GM19193 (cell line): ENCODE measurements around the gene MRPL17.

ENCODE experiments used
- POLR2A ChIP-seq: IDR thresholded peaks from 4 replicates; pipeline ENCODE4 v1.6.1; 2011; ENCODE audit not compliant: insufficient read depth, insufficient read length; ENCODE audit errors: extremely low read depth

Gene MRPL17

DNA sequence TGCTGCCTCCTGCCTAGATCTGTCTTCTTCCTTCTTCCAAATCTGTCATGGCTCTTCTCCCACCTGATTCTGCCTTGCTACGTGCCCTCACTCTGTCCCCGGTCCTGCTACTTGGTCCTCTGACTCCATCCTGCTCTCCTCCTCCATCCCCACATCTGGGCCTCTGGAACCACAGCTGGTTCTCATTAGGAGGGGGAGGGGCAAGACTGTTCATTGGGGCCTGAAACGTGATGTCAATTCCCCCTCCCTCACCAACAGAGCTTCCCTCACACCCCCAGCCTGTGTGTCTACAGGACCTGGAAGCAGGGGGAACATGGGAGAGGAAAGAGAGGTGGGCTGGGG, 36.6 kb downstream of the MRPL17 start:
- no peak for TF ChIP-seq POLR2A

DNA sequence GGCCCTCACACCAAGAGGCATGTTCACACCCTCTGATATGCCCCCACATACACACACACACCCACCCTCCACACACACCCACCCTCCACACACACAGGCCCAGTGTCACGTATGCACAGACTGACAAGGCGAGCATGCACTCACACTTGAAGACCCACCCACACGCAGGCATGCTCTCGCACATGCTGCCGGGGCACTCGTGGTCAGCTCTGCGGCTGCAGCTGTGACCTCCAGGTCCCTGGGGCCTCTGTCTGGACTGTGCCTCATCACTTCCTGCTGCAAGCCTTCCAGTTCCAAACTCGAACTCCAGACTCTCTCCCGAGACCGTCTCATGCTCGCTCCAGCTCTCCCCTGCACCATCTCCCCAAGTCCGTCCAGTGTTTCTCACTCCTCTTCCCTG, 37.1 kb downstream of the MRPL17 start:
- TF ChIP-seq POLR2A: no peak

DNA sequence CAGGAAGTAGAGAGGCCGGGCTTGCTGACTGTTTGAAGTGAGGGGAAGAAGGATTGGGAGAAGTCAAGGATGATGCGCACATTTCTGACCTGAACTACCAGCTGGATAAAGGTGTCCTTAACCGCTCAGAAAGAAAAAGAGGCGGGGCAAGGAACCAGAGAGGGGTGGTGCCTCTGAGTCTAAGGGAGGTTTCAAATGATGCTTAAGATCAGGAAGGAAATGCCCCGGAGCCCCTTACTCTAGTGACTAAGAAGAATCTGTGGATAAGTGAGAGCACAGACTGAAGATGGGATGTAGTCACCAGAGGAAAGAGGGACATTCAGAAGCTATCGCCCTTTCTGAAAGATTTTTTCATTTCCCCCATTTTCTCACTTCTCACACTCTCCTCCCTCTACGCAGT, 40.2 kb downstream of the MRPL17 start:
- no peak for TF ChIP-seq POLR2A

DNA sequence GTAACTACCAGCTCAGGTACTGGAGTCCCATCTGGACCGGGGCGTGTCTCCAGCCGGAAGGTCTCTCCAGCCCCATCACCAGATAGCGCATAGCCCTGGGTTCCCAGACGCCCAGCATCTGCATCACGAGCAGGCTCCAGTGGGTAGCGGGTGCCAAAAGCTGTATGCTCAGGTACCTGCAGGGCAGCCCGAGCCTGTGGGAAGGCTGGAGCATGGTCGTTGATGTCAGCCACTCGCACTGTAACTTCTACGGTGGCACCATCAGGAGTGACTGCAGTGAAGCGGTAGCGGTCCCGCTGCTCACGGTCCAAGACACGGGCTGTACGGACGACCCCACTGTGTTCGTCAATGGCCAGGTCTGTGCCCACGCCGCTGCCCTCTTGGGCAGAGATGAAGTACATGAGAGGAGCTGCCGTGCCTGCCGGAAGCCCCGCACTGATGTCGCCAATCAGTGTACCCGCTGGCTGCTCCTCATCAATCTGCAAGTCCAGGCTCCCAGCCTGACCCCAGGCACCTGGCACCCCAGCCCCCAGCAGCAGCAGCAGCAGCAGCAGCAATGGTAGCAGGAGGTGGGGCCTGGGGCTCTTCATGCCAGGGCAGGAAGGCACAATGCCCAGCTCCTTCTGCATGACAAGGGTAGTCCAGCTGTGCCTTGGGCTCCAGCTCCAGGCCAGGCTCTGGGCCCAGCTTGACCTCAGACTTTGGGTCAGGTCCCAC, 42.0 kb downstream of the MRPL17 start:
- TF ChIP-seq POLR2A: no peak

DNA sequence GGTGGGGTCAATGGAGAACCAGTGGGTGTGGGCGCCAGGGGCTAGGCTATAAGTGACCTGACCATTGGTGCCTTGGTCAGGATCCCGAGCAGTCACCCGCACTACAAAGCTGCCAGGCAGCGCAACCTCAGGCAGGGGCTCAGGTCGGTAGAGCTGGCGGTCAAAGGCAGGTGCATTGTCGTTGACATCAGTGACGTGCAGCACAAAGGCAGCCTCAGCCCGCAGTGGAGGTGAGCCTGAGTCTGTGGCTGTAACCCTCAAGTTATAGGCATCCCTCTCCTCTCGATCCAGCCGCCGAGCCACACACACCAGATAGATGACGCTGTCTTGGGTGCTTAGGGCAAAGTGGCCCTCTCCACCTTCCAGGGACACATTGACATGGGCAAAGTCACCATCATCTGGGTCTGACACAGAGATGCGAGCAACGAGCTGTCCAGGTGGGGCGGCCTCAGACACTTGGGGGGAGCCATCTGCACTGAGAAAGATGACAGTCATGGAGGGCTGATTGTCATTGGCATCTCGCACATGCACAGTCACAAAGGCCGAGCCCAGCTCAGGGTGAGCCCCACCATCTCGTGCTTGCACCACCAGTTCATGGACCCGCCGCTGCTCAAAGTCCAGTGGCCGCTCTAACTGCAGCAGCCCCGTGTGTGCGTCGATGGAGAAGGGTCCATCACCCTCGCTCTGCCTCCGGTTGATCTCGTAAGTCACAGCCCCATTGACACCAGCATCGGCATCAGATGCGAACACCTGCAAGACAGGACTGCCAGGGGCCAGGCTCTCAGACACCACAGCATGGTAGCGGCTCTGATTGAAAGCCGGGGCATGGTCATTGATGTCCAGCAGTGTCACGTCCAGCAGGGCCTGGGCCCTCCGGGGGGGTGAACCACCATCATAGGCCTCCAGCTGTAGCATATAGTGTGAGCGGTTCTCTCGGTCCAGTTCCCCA, 42.8 kb downstream of the MRPL17 start:
- no peak for TF ChIP-seq POLR2A

DNA sequence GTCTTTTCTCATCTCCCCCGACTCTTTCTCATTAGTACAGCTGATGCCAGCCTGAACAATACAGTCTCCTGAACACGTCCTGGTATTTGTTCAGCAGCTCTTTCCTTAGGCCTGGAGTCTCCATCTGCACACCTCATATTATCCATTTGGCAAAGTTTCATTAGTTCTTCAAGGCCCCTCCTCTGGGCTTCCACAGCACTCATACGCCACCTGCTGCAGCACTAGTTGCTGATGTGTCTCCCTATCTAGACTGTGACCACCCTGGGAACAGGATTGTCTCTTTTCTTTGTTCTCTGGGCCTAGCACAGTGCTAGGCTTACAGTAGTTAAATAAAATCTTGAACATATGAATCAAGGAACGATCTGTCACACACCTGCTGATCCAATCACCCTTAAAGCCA, 44.7 kb downstream of the MRPL17 start:
- no peak for TF ChIP-seq POLR2A

DNA sequence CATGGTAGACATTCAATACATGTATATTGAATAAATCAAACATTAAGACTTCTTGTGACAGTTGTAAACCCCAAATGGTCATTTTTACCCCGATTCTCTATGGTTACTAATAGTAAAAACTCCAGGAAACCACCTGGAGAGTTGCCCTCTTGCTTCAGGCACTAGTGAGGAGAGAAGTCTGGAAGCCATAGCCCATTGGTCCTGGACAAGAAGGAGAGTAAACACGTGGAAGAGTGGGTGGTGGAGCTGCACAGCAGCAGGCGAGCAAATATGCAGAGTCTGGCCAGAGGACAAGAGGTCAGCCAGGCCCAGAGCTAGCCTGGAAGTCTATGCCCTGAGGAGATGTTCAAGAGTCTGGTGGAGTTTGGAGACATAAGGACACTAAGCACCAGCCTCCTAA, 45.3 kb downstream of the MRPL17 start:
- no peak for TF ChIP-seq POLR2A

DNA sequence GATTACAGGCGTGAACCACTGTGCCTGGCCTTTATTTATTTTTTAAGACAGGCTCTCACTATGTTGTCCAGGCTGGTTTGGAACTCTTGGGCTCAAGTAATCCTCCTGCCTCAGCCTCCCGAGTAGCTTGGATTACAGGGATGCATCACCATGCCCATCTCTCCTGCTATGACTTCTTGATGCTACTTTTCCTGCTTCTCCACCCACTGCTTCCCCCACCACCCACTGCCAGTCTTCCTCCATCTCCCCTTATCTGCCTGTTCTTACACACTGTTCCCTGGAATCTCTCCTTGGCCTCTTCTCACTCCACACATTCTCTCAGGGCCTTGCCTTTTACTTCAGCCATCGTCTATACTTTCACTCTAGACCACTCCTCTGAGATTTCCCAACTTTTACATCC, 46.7 kb downstream of the MRPL17 start:
- TF ChIP-seq POLR2A: no peak

DNA sequence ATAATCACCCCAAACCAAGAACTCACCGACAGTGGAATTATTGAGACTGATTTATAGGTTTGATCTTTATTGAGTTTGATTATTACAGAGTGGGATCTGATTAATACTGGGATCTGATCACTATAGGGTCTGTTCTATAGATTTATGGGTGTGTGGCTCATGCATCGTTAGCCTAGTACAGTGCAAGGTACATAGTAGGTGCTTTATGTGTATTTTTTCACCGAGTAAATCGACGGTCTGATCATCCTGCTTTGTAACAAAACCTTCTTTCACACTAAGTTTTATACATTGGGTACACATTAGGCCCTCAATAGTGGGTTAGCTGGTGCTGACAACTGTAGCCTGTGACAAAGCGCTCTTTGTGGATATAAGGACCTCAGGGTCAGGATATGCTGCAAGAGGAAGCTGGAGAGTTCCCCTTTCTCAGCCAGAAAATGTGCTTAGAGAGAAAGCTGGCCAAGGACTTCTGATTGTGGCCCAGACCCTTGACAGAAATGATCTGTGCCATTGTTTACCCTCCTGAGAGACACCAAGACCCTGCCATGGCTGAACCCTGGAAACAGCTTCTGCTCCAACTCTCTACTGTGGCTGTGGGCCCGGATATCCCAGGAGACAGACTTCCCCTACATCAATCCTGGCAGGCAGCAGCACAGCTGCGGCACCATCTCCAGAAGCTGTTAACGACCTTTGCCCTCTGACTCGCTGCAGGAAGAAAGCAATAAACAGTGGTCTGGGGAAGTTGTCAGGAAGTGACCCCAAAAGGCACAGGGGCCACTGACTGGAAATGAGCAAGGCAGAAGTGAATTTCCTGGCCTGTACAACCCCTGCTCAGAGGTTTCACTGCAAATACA, 47.8 kb downstream of the MRPL17 start:
- TF ChIP-seq POLR2A: no peak

DNA sequence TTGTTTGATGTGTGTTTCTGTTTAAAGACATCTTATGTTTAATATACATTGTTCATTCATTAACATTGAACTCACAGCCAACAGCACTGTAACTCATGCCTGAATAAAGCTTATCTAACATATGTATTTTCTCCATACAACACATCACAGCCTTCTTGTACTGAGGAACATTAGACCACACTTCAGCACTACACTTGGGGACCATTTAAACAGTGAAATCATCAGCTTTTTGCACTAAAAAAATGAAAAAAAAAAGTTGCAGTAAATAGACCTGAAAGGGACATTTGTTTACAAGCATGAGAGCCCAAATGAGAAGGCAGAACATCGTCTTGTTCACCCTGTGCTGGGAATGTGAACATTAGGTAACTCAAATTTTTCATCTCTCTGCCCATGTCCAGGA, 48.6 kb downstream of the MRPL17 start:
- TF ChIP-seq POLR2A: no peak

DNA sequence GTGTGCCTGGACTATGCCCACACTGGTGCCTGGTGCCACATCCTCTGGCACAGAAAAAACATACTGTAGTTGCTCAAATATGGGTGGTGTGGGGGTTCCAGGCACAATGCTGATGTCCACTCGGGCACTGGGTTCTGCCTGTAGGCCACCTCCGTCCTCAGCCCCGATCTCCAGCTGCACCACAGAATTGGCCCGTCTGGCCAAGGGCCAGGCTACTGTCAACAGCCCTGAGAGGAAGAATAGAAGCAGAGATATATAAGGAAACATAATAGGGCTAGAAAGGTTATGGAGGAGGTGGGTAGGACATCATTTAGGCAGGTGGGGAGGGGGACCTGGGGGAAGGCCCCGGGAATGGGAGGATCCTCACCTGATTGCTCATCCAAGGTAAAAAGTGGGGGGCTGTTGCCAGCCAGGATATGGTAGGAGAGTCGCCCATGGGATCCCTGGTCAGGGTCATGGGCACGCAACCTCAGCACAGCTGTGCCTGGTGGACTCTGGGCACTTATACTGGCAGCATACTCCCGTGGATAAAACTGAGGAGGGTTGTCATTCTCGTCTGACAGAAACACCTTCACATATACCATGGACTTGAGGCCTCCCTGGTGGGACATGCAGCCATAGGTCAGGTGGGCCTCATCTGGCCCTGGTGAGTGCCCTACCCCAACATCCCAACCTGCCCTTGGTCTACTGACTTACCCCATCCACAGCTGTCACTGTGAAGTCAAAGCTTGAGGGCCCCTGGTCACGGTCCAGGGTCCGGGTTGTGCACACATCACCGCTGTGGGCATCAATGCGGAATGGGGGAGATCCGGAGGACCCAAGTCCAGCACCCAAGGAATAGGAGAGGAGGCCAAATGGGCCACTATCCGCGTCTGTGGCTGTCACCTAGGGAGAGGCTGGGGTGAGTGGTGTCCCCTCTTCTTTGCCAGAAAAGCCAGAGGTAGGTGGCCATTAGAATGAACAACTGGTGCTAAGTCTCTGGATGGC, 49.4 kb downstream of the MRPL17 start:
- no peak for TF ChIP-seq POLR2A

DNA sequence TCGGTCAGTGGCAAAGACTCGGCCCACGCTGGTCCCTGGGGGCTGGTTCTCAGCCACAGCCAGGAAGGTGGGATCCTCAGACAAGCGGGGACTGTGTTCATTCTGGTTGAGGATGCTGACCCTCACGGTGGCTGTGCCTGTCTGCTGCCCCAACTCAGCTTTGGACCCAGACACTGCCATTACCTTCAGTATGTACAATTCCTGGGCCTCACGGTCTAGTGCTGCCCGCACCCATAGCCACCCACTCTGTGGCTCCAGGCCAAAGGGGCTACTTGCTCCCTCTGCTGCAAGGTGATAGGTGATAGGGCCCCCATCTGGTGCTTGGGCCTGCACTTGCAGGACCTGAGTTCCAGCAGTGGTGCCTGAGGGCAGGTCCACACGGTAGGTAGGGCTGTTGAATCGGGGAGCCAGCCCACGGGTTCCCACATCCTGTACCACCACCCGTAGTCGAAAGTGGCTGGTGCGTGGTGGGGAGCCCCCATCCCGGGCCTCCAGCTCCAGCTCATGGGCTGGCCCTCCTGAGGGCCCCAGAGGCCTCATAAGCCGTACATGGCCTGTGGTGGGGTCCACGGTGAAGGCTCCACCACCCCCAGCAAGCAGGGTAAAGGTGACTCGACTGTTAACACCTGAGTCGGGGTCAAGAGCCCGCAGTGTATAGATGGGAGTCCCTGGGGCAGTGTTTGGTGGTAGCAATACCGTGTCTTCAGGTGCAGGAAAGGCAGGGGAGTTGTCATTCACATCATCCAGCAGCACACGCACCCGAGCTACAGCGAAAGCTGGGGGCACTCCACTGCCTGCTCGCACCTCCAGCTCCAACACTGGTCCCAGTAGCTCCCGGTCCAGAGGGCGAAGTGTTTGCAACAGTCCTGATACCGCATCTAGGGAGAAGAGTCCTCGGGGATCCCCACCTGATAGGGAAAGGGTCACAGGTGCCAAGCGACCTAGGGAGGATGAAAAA, 50.7 kb downstream of the MRPL17 start:
- TF ChIP-seq POLR2A: no peak

DNA sequence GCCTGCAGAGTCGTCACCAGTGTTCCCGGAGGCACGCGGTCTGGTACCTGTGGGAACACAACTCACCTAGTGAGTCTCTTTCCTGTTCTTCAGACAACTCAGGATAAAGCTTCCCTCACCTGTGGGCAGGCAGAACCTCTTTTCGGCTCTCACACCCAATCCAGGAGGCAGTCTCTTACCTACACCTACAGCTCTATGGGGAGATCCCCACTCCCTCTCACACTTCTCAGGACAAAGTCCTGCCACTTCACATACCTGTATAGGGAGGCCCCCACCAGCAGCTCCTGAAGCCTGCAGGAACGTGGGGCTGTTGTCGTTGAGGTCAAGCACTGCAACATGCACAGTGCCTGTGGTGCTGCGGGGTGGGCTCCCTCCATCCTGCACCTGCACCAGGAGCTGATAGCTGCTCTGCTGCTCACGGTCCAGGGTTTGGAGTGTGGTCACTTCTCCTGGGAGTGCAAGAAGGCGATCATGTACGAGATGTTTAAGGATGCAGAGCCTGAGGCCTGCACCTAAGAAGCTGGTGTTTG, 51.7 kb downstream of the MRPL17 start:
- TF ChIP-seq POLR2A: no peak
